GM18508 (cell line): Measurements from ENCODE around the gene TLE4.
"Not testable (repeated sequence)": the region's sequence is repeated elsewhere in the genome, so short reads cannot be mapped to it uniquely, and the experiment has no call there.

Experiments used
- ATAC-seq: cut with Tn5 transposase; IDR thresholded peaks from one replicate; pipeline ENCODE4 v1.9.1; 2021; ENCODE audit warnings: moderate number of reproducible peaks; ENCODE audit not compliant: insufficient read depth, unreplicated experiment

The TLE4 gene

DNA sequence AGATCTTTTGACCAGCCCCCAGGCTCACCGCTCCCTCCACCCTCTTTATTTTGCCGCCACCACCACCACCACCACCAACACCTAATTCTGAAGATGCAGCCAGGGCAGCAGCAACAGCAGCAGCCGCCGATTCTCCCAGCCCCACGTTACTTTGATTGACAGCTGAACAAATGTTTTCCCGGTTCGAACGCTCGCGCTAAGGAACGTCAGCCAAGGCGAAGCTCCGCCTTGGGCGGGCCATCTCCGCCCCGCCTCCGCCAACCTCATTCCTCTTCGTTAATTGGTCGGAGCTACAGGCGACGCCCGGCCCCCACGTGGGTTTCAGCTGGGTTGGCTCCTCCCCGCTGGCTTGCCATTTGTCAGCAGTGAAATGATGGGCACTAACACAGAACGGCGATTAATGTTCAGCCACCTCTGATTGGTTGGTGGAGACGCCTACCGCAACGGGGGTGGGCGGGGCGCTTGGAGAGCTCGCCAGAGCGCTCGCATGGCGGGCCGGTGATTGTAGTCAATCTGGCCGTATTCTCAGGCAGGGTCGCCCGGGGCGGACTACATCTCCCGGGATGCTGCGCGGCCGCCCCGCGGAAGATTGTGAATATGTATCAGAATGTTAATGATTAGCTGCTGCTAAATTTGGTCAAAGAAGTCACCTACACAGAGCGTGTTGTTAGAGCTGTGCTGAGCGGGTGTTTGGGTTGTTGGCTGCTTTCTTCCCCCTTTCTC lies at the start of gene TLE4:
TSS of gene TLE4 (plus strand) at position 657 of the 723 bp plus-strand sequence. CDS start 826 bp downstream, outside the sequence.
- ATAC-seq: peak; percentile 89

DNA sequence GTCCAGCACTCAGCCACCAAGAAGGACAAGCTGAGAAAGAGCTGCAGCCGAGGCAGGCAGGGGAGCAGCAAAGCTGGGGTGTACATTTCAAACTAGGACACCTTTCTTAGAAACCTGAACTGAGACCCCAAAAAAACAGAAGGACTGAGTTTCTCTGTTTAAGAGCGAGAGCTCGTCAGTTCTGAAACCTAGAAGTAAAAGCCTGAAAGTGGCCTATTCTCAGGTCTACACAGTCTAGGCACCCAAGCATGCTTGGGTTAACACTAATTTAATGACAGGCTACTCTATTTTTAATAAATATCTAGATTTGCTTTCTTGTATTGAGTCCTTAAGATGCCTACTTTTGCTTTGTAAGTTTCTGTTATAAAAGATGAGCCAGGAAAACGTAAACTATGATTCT lies 49.0 kb upstream of the TLE4 start:
- no peak for ATAC-seq

DNA sequence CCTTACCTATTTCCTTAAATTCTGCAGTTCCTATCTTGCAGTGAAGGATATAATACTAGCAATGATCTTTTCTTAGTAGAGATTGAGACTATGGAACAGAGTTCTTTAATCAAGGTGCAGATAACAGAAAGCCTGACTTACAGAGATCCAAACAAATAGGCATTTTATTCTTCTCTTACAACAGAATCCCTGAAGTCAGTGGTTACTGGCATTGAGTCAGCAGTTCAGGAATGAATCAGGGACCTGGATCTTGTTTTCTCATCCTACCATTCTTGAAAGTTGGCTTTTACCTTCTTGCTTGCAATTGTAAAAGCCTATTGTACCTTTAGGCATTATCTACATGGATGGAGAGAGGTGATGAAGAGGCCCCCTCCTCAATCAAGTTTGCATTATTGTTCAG lies 47.5 kb upstream of the TLE4 start:
- ATAC-seq: no peak

DNA sequence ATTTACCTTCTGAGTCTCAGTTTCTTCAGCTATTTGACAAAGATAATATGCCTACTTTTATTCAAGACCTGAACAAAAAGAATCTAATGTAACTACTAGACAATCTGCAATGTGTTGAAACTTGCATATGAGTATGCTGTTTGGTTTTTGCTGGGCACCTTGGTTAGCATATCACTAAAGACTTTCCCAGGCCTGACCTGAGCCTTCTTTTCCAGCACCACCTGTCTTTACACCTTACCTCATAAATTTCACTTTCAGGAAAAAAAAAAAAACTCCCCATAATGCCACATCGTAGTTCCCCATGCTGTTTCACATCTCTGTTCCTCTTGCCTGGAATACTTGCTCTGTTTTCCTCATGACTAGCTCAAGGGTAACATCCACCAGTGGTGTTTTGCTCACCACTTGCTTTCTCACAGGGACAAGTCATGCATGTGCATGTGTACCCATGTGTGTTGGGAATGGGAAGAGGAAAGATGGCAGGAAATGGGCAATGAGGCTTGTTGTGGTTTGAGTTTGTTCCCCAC lies 45.6 kb upstream of the TLE4 start:
- no peak for ATAC-seq

DNA sequence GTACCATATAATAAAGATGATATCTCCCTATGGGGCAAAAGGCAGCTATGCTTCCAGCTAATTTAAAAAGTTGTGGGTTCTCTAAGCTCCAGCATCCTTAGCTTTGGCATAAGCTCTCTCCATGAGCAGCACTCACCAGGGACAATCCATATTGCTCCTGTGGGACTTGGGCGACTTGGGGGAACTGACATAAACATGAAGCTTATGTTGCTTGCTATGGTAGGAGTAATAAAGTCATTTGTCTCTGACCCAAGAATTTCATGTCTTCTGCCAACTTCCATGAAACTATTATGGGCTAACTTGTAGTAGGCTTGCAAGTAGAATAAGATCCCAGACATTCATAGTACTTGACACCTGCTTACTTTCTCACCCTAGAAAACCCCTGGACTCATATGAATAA lies 36.2 kb upstream of the TLE4 start:
- ATAC-seq: no peak

DNA sequence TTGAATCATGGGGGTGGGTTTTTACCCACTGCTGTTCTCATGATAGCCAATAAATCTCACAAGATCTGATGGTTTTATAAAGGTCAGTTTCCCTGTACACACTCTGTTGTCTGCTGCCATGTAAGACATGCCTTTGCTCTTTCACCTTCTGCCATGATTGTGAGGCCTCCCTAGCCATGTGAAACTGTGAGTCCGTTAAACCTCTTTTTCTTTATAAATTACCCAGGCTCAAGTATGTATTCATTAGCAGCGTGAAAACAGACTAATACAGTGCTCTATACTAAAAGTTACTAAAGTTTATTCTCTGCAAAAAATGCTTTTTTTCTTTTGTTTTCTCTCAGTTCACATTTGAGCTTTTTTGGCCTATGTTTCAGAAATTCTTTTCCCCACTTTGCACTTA lies 33.9 kb upstream of the TLE4 start:
- no peak for ATAC-seq

DNA sequence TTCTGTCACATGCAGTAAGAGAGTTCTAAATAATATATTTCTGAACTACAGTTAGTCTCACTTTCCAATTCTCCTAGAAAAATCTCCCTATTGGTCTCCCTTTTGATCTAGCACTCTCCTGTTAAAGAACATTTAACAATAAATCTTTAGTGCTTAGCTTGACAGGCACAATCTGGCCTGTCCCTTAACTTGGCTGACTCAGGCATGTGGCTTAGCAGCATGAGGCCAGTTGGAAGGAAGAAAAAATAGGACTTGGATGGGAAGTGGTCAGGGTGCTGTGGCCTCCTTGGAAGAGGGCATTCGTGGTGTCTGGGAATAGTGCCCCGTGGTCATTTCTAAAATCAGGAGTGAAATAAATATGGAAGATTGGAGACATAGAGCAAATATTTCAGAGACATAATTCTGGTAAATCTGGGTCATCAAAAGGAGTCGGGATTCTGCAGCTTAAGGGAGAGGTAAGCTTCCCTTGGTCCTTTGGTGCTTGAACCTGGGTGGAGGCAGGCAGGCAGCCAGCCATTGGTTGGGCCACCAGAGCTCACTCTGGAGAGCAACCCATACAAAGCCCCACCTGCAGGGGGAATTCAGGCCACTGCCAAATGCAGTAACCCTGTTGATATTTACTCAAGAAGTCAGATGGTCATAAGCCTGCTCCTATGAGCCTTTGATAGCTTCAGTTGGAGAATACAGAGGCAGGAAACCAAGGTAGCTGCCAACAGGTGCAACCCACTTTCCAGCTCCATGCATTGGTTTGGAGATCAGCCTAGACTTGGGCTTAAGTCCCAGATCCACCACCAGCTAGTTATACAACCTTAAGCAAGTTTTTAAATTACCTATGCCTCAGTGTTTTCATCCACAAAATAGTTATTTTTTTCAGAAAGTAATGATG lies 28.8 kb upstream of the TLE4 start:
- no peak for ATAC-seq

DNA sequence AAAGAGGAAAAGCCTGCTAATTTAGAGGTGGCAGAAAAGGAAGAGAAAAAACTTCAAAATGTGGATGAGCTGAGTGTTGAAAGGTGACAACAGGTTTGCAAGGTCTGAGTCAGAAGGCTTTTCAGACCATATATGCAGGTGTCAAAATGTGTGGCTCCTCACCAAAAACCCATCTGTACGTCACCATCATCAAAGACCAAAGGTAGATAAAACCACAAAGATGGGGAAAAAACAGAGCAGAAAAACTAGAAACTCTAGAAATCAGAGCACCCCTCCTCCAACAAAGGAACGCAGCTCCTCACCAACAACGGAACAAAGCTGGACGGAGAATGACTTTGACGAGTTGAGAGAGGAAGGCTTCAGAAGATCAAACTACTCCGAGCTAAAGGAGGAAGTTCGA lies 27.4 kb upstream of the TLE4 start:
- ATAC-seq: not testable (repeated sequence)

DNA sequence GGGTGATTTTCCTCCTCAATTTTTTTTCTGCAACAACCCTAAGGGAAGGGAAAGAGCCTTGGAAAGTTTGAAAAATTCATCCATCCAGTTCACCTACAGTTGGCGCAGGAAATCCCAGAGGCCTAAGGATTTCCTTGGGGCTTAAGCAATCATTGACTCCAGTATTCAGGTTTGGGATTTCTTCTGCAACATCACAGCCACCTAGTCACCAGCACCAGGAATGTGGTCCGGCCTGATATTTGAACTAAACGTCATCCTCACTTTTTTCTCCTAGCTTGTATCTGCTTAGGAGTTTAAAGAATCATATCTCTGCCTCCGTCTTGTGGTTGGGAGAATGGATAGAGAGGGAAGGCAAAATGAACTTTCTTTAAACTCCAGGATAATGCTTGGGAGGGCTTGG lies 20.2 kb upstream of the TLE4 start:
- no peak for ATAC-seq

DNA sequence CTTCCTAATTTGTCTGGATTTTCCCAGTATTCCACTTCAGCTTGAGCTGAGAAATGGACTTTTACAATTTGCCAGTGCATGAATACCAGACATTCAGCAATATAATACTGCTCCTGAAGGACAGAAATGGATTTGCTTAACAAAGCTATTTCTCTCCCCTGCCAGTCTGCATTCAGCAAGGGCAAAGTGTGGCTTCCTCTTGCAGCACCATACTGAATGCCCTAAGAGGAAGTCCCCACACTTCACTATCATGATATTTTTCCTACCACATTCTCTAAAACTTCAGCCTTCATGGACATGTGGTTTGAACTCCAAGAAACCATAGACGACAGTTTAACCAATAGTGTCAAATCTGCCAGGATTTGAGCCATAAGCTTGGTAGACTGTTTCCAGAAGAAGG lies 19.8 kb upstream of the TLE4 start:
- no peak for ATAC-seq

DNA sequence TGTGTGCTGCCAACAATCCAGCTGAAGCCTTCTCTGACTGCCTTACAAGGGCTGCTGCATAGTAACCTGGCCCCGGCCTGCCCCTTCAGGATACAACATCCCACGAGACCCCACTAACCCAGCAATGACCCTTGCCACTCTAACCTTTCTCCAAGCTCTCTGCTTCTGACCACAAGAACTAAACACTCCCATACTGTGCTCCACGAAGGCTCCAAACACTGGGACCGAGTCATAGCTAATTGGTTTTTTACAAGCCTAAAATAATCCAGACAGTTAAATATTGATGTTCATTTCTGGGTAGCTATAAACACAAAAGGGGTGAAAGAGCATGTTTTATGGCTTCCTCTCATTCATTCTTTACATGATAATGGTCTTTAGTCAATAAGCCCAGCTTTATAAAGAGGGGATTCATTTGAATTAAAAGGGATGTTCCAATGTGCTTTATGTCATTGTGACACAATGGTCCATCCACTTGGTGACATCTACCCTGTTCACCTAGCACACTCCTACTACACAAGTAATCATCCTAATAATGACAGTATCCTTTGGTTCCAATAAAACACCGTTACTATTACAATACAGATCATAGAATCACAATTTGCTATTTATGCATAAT lies 16.2 kb upstream of the TLE4 start:
- ATAC-seq: no peak

DNA sequence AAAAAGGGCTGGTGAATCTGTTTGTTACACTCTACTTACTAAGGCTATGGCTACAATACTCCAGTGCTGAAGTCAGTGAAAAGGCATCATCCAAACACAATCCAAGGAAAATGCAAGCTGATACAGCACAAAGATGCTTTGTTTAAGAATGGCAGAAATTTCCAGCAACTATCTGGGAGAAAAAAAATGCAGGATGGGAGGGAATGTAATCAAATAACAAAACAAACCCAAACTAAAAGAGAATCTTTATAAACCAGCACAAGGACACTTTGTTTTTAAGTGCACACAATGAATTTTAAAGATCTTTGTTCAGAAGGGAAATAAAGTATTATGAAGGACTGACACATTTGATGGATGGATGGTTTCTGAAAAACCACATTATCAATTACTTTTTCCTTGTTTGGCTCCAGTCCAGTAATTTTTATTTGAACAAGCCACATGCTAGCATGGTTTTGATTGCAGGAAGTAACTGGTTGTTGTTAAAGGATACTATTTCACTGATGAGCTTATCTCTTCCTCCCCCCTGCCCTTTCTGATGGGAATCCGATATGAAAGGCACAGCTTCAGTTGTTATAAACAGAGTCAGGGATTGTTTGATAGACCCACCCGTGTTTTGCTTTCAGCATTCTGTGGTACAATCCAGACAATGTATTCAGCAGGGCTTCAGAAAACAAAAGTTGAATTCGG lies 12.1 kb upstream of the TLE4 start:
- no peak for ATAC-seq

DNA sequence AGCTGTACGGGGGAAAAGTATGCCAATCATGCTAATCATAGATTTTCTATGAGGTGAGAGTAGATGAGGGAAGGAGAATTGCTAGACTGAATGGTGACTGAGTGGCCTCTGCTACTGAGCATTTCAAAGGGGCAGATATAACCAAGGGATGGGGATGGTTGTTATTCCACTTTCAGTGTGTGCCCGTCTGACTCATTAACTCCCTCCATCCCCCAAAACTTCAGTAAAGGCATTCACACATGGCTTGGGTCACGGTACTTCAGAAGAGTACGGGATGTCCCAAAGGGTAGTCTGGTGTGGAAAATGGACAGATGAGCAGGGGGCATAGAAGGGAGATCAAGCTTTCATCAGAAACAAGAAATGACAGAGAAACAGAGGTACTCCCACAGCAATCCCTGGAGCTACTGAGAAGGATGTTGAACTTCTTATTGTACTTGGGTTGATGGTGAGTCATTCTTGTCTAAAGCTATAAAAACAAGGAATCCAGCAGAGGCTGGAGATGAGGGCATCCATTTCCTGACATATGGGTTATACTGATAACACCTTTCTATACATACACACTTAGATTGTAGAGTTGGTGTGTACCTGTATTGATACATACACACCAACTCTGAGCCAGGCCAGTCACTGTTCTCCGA lies 8.9 kb upstream of the TLE4 start:
- no peak for ATAC-seq

DNA sequence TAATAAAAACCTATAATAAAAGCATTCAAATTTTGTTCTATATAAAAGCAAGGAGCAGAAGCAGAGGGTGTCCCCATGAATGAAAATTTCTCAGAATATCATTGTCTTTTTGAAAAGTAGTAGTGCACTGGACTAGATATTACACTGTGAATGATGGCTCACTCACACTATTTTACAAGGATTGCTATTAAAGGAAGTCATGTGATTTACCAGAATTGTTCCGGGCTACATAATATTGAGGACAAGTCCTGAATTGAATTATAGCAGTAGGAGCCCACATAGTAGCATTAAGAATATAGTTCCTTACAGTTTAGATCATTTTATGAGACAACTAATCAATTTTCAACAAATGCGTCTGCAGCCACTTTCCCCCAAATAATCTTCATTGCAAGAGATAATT lies 7.7 kb upstream of the TLE4 start:
- ATAC-seq: no peak

DNA sequence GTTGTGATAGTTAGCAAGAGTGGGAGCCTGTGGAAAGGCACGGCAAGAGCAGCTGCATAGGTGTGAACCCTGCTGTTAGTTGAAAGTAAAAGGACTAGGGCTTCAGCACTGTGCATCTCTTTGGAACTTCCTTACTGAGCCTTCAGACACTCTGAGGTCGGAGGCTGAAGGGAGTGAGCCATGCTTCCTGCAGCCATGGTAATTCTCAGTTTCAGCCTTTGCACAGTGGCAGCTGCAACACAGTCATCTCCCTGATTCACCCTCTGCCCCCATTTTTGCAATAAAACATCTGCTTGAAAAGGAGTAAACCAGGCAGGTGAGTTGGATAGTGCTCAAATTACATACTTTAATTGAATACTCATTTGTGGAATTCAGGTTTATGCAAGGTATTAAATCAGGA lies 6.5 kb upstream of the TLE4 start:
- ATAC-seq: peak; percentile 92

DNA sequence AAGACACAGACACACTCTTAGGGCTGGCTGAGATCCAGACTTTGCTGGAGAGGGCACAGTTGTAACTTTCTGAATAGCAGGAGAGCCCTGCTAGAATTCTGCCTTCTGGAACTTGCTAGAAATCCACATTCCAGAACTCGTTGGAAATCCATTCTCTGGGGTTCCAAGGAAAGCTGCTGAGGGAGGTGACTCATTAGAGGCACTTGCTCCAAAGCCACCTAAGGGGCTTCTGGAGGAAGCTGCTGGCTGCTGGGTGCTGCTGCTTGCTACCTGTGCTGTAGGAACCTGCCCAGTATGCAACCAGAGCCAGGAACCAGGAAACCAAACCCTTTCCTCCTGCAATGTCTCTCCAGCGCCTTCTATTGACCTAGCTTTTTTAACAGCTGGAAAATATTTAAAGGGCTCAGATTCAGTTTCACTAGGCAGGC lies 4.1 kb upstream of the TLE4 start:
- ATAC-seq: no peak

DNA sequence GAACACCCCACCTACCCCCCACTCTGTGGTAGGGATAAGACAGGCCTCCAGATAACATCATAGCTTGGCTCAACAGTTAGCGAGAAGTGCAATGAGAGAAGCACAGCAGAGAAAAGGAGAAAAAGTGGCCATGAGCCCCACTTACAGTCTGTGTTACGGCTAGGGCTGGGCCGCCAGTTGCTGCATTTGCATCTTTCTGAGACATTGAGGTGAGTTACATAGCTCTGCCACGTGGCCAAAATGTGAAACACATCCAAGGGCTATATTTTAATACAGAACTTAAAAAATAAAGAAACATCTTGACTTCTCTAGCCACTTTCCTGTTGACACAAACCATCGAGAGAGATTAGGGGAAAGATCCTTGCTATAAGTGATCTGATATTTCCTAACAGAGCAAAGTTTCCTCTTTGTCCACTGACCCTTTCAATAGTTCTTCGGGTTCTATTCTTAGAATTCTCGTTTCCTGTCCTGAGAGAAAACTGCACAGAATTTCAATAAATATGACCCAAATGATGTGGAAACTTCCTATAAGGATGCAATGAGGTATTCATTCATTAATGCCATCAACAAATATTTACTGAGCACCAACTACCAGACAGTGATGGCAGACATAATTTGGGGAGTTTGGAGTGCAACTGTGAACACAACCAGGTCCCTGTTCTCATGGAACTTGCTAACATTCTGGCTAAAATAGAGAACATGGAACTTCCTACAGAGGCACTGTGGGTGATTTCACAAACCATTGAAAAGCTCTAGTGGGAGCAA lies 3.2 kb upstream of the TLE4 start:
- no peak for ATAC-seq

DNA sequence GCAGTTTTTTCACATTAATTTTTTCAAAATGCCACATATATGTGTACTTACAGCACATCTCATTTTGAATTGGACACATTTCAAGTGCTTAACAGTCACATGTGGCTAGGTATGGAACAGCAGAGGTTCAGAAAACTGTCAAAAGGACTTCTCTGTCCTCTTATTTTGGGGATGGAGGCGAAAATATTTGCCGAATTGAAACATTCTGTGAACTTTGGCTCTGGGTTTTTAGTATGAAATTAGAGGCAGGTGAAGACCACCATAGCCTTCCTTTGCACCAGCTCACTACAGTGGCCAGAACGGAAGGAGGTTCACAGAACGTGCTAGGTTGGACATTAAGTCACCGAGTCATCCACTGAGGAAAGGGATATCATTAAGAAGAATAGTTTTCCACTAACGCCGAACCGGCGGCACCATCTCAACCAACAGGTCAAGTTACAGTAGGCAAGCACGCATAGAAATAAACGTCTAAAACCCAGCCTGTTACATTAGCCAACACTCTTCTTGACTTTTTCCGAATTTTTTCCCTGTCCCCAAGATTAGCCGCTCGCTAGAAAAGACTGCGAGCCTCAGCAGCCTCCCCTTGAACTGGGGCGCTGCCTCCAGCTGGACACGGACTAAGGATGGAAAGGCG lies 1.8 kb upstream of the TLE4 start:
- ATAC-seq: no peak
